Heart left ventricle (tissue), 16 donors: ENCODE measurements around the gene ULBP3. TPM values are rescaled to one million over a fixed set of nuclear protein-coding genes. Genes with fewer than 3 reads are reported as not detected.
"Not testable (repeated sequence)": the region's sequence is repeated elsewhere in the genome, so short reads cannot be mapped to it uniquely, and the experiment has no call there.

Experiments used
- ATAC-seq, 4 donors: fragments of 200-7000 bp; cut with Tn5 transposase; one replicate each; pipeline ENCODE4 v1.9.1; 2020 to 2022; ENCODE audit warnings: moderate library complexity in 4 of 4, mild to moderate bottlenecking in 3 of 4, moderate number of reproducible peaks in 1 of 4
- DNase-seq, 5 donors: peaks; one replicate each; pipeline ENCODE4 v3.0.0-alpha.2; 2020
- H3K27ac ChIP-seq, 12 donors: fragments of 200-600 bp; sonication (generic) in 4 of 12; one replicate each; pipeline versions ENCODE4 v1.5.0 to v1.8.0; 2016 to 2022; ENCODE audit warnings: mild to moderate bottlenecking in 2 of 12
- H3K27me3 ChIP-seq, 9 donors: fragments of 200-600 bp; sonication (generic) in 2 of 9; one replicate each; pipeline versions ENCODE4 v1.5.1 to v1.8.0; 2016 to 2022; ENCODE audit warnings: mild to moderate bottlenecking in 3 of 9
- H3K36me3 ChIP-seq, 9 donors: fragments of 200-600 bp; sonication (generic) in 2 of 9; one replicate each; pipeline versions ENCODE4 v1.5.0 to v1.8.0; 2018 to 2022; ENCODE audit warnings: mild to moderate bottlenecking in 2 of 9
- H3K4me1 ChIP-seq, 12 donors: fragments of 200-600 bp; sonication (generic) in 4 of 12; one replicate each; pipeline versions ENCODE4 v1.5.0 to v1.8.0; 2016 to 2022; ENCODE audit warnings: mild to moderate bottlenecking in 3 of 12
- H3K4me3 ChIP-seq, 12 donors: fragments of 200-600 bp; sonication (generic) in 4 of 12; one replicate each; pipeline versions ENCODE4 v1.5.0 to v1.8.0; 2017 to 2022; ENCODE audit warnings: mild to moderate bottlenecking in 9 of 12, moderate library complexity in 4 of 12
- H3K9me3 ChIP-seq, 12 donors: fragments of 200-600 bp; sonication (generic) in 4 of 12; one replicate each; pipeline versions ENCODE4 v1.5.0 to v1.8.0; 2016 to 2022; ENCODE audit warnings: mild to moderate bottlenecking in 1 of 12
- WGBS, 4 donors: extraction: QIAGEN DNeasy Blood & Tissue Kit in 2 of 4; methylation state at CpG; one replicate each; pipeline versions ENCODE4 v1.1.5 to v1.1.7; 2013 to 2018; 5-methylcytosine and 5-hydroxymethylcytosine counted together
- intact Hi-C, 10 donors: fragments of 100-400 bp; cut with DNase I; formaldehyde crosslinking; loops; one replicate each; pipeline versions ENCODE4 v1.11.1 to v1.14.2; 2022
- polyA plus RNA-seq, 2 donors: library from polyadenylated mRNA; stranded (reverse); fragments of 200-250 nt; gene quantifications; one replicate each; pipeline ENCODE4 v1.2.3, GENCODE V29; 2013
- total RNA-seq, 9 donors: library from RNA; depleted of rRNA in 2 of 9; stranded (reverse); fragments of >200 nt in 2 of 9; fragmentation: NEBNext Ultra II Directional in 3 of 9; extraction: Animal tissue kit (Norgen Biotek cat#: 25700) in 3 of 9; gene quantifications; one replicate each; pipeline versions ENCODE4 v1.1.0 to v1.2.4, GENCODE V29; 2016 to 2023
- donor health status: ischemic (EF 13 %, LVEDD 7.1; RV severe dilation, severe dysfunction).
- donor health status: healthy with polysubstance abuse.
- donor health status: DM: no; HTN: yes; CAD: no.
- donor health status: DM: no; HTN: no; CAD: no.
- donor health status: ischemic (EF 25% LVEDD 6.9; RV normal size, moderate dysfunction).
- donor health status: ischemic (EF 25% LVEDD 5.7; RV mildly dilated, moderate dysfunction).
- donor health status: healthy.
- donor health status: DM: yes; HTN: yes; CAD: no.
- donor health status: ischemic (EF 35%, LVEDD 5.7; RV mildly dilated, moderate dysfunction).
- donor health status: nonischemic (EF 11% LVEDD 7.7; RV severe dilation, severe dysfunction).
- donor health status: DM: yes; HTN: yes; CAD: no.
- donor health status: PGD.
- donor health status: ischemic (EF 29% LVEDD 5.4; RV normal size, mild dysfunction).
- donor health status: nonischemic (EF 23%, LVEDD 6.1; RV moderate dilation, normal function).

ULBP3 gene
- total and polyA plus RNA-seq, 11 donors = 0.72 to 3.6 (median 1.3) TPM; not detected in 1

GRCh38 chr6:150013785-150014622 is 54.9 kb downstream of the ULBP3 start:
- not testable (repeated sequence) for H3K27ac ChIP-seq
- H3K27me3 ChIP-seq = peaks cover 20 to 93% (median 67%) of the 10 kb centered on the region in 9 donors
- intact Hi-C loops = loop anchor here in 4 of 10 donors (10.0 kb wide), 2 partner anchors 49 to 179 kb away; partner anchors contain the start of gene ULBP1 (in 1 of the 4)

GRCh38 chr6:150012846-150013784 is 55.8 kb downstream of the ULBP3 start:
- peak in 1 of 4 donors; percentile 12 for ATAC-seq
- peaks cover 0 to 10% (median 0%) of the 10 kb centered on the region in 12 donors for H3K4me1 ChIP-seq
- not testable (repeated sequence) for H3K36me3 ChIP-seq, DNase-seq, H3K27ac ChIP-seq, H3K4me3 ChIP-seq, H3K9me3 ChIP-seq
- 40 to 54% (median 43%) methylated on average over 8 of the region's 8 CpGs for WGBS, 4 donors
- intact Hi-C loops = loop anchor here in 4 of 10 donors (10.0 kb wide), 2 partner anchors 48 to 178 kb away; partner anchors contain the start of gene ULBP1 (in 1 of the 4)
- H3K27me3 ChIP-seq = peaks cover 24 to 92% (median 65%) of the 10 kb centered on the region in 9 donors

More at GRCh38 chr6:150013785-150014622, 54.9 kb downstream of the ULBP3 start:
- 14 to 41% (median 20%) methylated on average over 8 to 13 of the region's 24 CpGs for WGBS, 4 donors
- H3K36me3 ChIP-seq, H3K4me3 ChIP-seq, H3K9me3 ChIP-seq, DNase-seq, ATAC-seq: not testable (repeated sequence)
- H3K4me1 ChIP-seq = peaks cover 0 to 10% (median 0%) of the 10 kb centered on the region in 12 donors

Other genes starting within 250 kb of the ULBP3 start
- 10 to 100 TPM; 10.2 to 23.8 (median 13.2) TPM for gene LRP11, start 204.8 kb downstream of the ULBP3 start, total RNA-seq
- 1 to 10 TPM; 5.0 to 8.1 TPM for gene LRP11, start 204.8 kb downstream of the ULBP3 start, polyA plus RNA-seq
- 1 to 10 TPM in 1 of 9 donors, under 1 TPM in 3, not detected in 5; 0.12 to 5.0 (median 0.50) TPM for gene RAET1E, start 171.0 kb downstream of the ULBP3 start, total RNA-seq
- gene RAET1E, start 171.0 kb downstream of the ULBP3 start, polyA plus RNA-seq = under 1 TPM in 1 of 2 donors, not detected in 1; 0.46 TPM
- gene RAET1G, start 146.0 kb downstream of the ULBP3 start, total RNA-seq = 1 to 10 TPM in 1 of 9 donors, under 1 TPM in 1, not detected in 7; 0.25 to 1.9 TPM
- gene RAET1G, start 146.0 kb downstream of the ULBP3 start, polyA plus RNA-seq = under 1 TPM in 1 of 2 donors, not detected in 1; 0.22 TPM
- 1 to 10 TPM in 3 of 9 donors, under 1 TPM in 6; 0.27 to 2.3 (median 0.85) TPM for gene ULBP2, start 127.1 kb downstream of the ULBP3 start, total RNA-seq
- gene ULBP2, start 127.1 kb downstream of the ULBP3 start, polyA plus RNA-seq = 1 to 10 TPM in 1 of 2 donors, under 1 TPM in 1; 0.34 to 3.7 TPM
- gene ULBP1, start 105.2 kb downstream of the ULBP3 start, total RNA-seq = under 1 TPM; 0.10 to 0.52 (median 0.25) TPM
- under 1 TPM; 0.11 to 0.33 TPM for gene ULBP1, start 105.2 kb downstream of the ULBP3 start, polyA plus RNA-seq
- gene RAET1L, start 43.6 kb downstream of the ULBP3 start, total RNA-seq = not detected
- not detected for gene RAET1L, start 43.6 kb downstream of the ULBP3 start, polyA plus RNA-seq
- 100 to 1,000 TPM in 2 of 9 donors, 10 to 100 TPM in 7; 62.3 to 143 (median 83.0) TPM for gene PPP1R14C, start 73.9 kb upstream of the ULBP3 start, total RNA-seq
- gene PPP1R14C, start 73.9 kb upstream of the ULBP3 start, polyA plus RNA-seq = 10 to 100 TPM; 41.1 to 64.6 TPM